CD14-positive monocyte (primary cell): Measurements from ENCODE around the gene ZMAT3. TPM values are rescaled to one million over a fixed set of nuclear protein-coding genes. Genes with fewer than 3 reads are reported as not detected.

Source experiments
- DNase-seq, 3 donors: peaks; one replicate each; pipeline ENCODE4 v3.0.0-alpha.2; 2011 to 2022
- H2AFZ ChIP-seq: 2 replicates; pipeline ENCODE4 v1.6.0; 2012; ENCODE audit warnings: mild to moderate bottlenecking, low read depth, low read length, inconsistent platforms; ENCODE audit not compliant: insufficient read depth, poor library complexity, severe bottlenecking
- H3K27ac ChIP-seq, 2 donors: 1 replicate in 1 of 2; 2 replicates in 1 of 2; pipeline ENCODE4 v1.5.1; 2012 to 2013; ENCODE audit warnings: low read length in 2 of 2, control low read depth in 1 of 2, inconsistent platforms in 1 of 2, low read depth in 1 of 2, mild to moderate bottlenecking in 1 of 2
- H3K27me3 ChIP-seq, 2 donors: one replicate each; pipeline versions ENCODE4 v1.6.0 to v1.6.1; 2011 to 2013; ENCODE audit warnings: low read length in 2 of 2; ENCODE audit not compliant: control insufficient read depth in 2 of 2, insufficient read depth in 2 of 2
- H3K36me3 ChIP-seq, 2 donors: replicated peaks in 1 of 2; 1 replicate in 1 of 2; 2 replicates in 1 of 2; pipeline versions ENCODE4 v1.5.1 to v1.6.1; 2012 to 2013; ENCODE audit warnings: low read length in 2 of 2, control low read depth in 1 of 2, inconsistent platforms in 1 of 2, mild to moderate bottlenecking in 1 of 2; ENCODE audit not compliant: insufficient read depth in 2 of 2, control insufficient read depth in 1 of 2
- H3K4me1 ChIP-seq, 2 donors: 1 replicate in 1 of 2; 2 replicates in 1 of 2; pipeline versions ENCODE4 v1.5.1 to v1.6.1; 2012 to 2013; ENCODE audit warnings: low read length in 2 of 2, control low read depth in 1 of 2, inconsistent platforms in 1 of 2, mild to moderate bottlenecking in 1 of 2, moderate library complexity in 1 of 2; ENCODE audit not compliant: insufficient read depth in 2 of 2, control insufficient read depth in 1 of 2
- H3K4me2 ChIP-seq: replicated peaks from 2 replicates; pipeline ENCODE3; 2012; ENCODE audit warnings: low read length, moderate library complexity, mild to moderate bottlenecking; ENCODE audit not compliant: poor library complexity, severe bottlenecking; ENCODE audit errors: extremely low read depth
- H3K4me3 ChIP-seq, 3 experiments: fragments of 200-600 bp in 1 of 3; sonication (generic) in 1 of 3; replicated peaks in 1 of 3; 1 replicate in 2 of 3; 2 replicates in 1 of 3; pipeline ENCODE4 v1.5.1; 2011 to 2013; ENCODE audit warnings: low read length in 3 of 3, mild to moderate bottlenecking in 3 of 3, control low read depth in 2 of 3, low read depth in 2 of 3, inconsistent platforms in 1 of 3, moderate library complexity in 1 of 3
- H3K79me2 ChIP-seq: 2 replicates; pipeline ENCODE4 v1.6.0; 2012; ENCODE audit warnings: mild to moderate bottlenecking, control low read depth, inconsistent platforms, low read length, moderate library complexity; ENCODE audit not compliant: insufficient read depth
- H3K9ac ChIP-seq: 2 replicates; pipeline ENCODE4 v1.6.0; 2017; ENCODE audit warnings: low read length, mild to moderate bottlenecking; ENCODE audit not compliant: insufficient read depth, poor library complexity, severe bottlenecking
- H3K9me3 ChIP-seq, 2 donors: replicated peaks in 1 of 2; 1 replicate in 1 of 2; 2 replicates in 1 of 2; pipeline versions ENCODE4 v1.5.1 to v1.6.1; 2012 to 2013; ENCODE audit warnings: low read length in 2 of 2, control low read depth in 1 of 2; ENCODE audit not compliant: control insufficient read depth in 1 of 2, insufficient read depth in 1 of 2
- H4K20me1 ChIP-seq: 2 replicates; pipeline ENCODE4 v1.6.0; 2012; ENCODE audit warnings: mild to moderate bottlenecking, low read length, control low read depth, moderate library complexity; ENCODE audit not compliant: insufficient read depth
- H3K27ac Mint-ChIP-seq, 7 donors: one replicate each; pipeline ENCODE4 v1.8.0; 2020; ENCODE audit warnings: mild to moderate bottlenecking in 7 of 7, mixed read lengths in 7 of 7, moderate library complexity in 6 of 7, inconsistent platforms in 2 of 7
- H3K27me3 Mint-ChIP-seq, 3 donors: one replicate each; pipeline ENCODE4 v1.8.0; 2021 to 2022; ENCODE audit warnings: low read depth in 3 of 3, mild to moderate bottlenecking in 3 of 3, mixed read lengths in 3 of 3, moderate library complexity in 3 of 3, inconsistent platforms in 1 of 3
- H3K36me3 Mint-ChIP-seq, 2 donors: one replicate each; pipeline ENCODE4 v1.8.0; 2020; ENCODE audit warnings: mixed read lengths in 2 of 2, inconsistent platforms in 1 of 2, mild to moderate bottlenecking in 1 of 2
- H3K4me1 Mint-ChIP-seq: one replicate; pipeline ENCODE4 v1.8.0; 2020; ENCODE audit warnings: mild to moderate bottlenecking, mixed read lengths
- H3K4me3 Mint-ChIP-seq, 2 donors: one replicate each; pipeline ENCODE4 v1.8.0; 2020; ENCODE audit warnings: mild to moderate bottlenecking in 2 of 2, mixed read lengths in 2 of 2, moderate library complexity in 1 of 2
- H3K9me3 Mint-ChIP-seq, 7 donors: one replicate each; pipeline ENCODE4 v1.8.0; 2020 to 2022; ENCODE audit warnings: mixed read lengths in 7 of 7, mild to moderate bottlenecking in 6 of 7, moderate library complexity in 6 of 7, inconsistent platforms in 2 of 7
- WGBS: methylation state at CpG from one replicate; pipeline ENCODE4 v1.1.5; 2013; ENCODE audit warnings: missing lambda C conversion rate; ENCODE audit not compliant: insufficient coverage; 5-methylcytosine and 5-hydroxymethylcytosine counted together
- intact Hi-C, 2 donors: fragments of 100-400 bp; cut with micrococcal nuclease; formaldehyde crosslinking; loops; one replicate each; pipeline versions ENCODE4 v1.15.0 to v1.15.1; 2023
- polyA plus RNA-seq, 3 donors: library from polyadenylated mRNA; depleted of rRNA in 1 of 3; unstranded in 2 of 3; stranded (reverse) in 1 of 3; fragments of 300-500 nt in 2 of 3; fragments of >200 nt in 1 of 3; fragmentation: Illumina TruSeq in 2 of 3; gene quantifications; 1 replicate in 2 of 3; 2 replicates in 1 of 3; pipeline ENCODE4 v1.2.3, GENCODE V29; 2012 to 2021
- TF ChIP-seq, protein P1 (sequence below): fragments of 200-600 bp; IDR thresholded peaks from one replicate; pipeline ENCODE4 v1.8.0; 2022; ENCODE audit warnings: antibody characterized with exemption, mild to moderate bottlenecking

ZMAT3 gene
- polyA plus RNA-seq, 3 donors, result 3.9 to 9.9 (median 7.9) TPM

DNA sequence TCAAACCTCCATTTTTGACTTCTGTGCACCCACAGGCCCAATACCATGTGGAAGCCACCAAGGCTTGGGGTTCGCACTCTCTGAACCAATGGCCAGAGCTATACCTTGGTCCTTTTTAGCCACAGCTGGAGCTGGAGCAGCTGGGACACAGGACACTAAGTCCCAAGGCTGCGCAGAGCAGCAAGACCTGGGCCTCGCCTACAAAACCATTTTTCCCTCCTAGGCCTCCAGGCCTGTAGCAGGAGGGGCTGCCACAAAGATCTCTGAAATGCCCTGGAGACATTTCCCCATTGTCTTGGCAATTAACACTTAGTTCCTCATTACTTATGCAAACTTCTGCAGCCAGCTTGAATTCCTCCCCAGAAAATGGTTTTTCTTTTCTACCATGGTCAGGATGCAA, 81.3 kb downstream of the ZMAT3 start:
- TF ChIP-seq, protein P1, sequence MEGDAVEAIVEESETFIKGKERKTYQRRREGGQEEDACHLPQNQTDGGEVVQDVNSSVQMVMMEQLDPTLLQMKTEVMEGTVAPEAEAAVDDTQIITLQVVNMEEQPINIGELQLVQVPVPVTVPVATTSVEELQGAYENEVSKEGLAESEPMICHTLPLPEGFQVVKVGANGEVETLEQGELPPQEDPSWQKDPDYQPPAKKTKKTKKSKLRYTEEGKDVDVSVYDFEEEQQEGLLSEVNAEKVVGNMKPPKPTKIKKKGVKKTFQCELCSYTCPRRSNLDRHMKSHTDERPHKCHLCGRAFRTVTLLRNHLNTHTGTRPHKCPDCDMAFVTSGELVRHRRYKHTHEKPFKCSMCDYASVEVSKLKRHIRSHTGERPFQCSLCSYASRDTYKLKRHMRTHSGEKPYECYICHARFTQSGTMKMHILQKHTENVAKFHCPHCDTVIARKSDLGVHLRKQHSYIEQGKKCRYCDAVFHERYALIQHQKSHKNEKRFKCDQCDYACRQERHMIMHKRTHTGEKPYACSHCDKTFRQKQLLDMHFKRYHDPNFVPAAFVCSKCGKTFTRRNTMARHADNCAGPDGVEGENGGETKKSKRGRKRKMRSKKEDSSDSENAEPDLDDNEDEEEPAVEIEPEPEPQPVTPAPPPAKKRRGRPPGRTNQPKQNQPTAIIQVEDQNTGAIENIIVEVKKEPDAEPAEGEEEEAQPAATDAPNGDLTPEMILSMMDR, result no peak
- no peaks in the 10 kb centered on the region for H4K20me1 ChIP-seq
- intact Hi-C loops, result no loop called here
- H3K4me2 ChIP-seq, result no peak overlapping the region
- Mint-ChIP-seq H3K9me3 (peaks cover 21 to 49% (median 36%) of the 10 kb centered on the region in 7 donors), H3K4me3 (no peak overlapping the region), H3K27ac (no peak overlapping the region), H3K4me1 (no peaks in the 10 kb centered on the region), H3K36me3 (no peaks in the 10 kb centered on the region), H3K27me3 (peaks cover 0 to 3% (median 0%) of the 10 kb centered on the region in 3 donors)
- H3K4me3 ChIP-seq, result no peak overlapping the region
- H3K27ac ChIP-seq, result no peak overlapping the region
- 96% methylated on average over 3 of the region's 3 CpGs for WGBS
- no peaks in the 10 kb centered on the region for H3K27me3 ChIP-seq
- DNase-seq, result no peak
- peaks cover 29 to 41% of the 10 kb centered on the region in 2 donors for H3K9me3 ChIP-seq
- H3K4me1 ChIP-seq, result no peaks in the 10 kb centered on the region
- H3K79me2 ChIP-seq, result no peaks in the 10 kb centered on the region
- H3K9ac ChIP-seq, result no peak overlapping the region
- H3K36me3 ChIP-seq, result no peaks in the 10 kb centered on the region
- H2AFZ ChIP-seq, result no peak overlapping the region

DNA sequence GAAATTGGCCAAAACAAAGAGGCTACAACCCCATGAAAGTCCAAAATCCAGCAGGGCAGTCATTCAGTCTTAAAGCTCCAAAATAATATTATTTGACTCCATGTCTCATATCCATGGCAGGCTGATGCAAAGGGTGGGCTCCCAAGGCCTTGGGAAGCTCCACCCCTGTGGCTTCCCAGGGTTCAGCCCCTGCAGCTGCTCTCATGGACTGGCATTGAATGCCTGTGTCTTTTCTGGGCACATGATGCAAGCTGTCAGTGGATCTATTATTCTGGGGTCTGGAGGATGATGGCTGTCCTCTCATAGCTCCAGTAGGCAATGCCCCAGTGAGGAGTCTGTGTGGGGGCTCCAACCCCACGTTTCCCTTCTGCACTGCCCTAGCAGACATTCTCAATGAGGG, 81.8 kb downstream of the ZMAT3 start:
- intact Hi-C loops, result no loop called here

More for the DNA sequence above, 81.8 kb downstream of the ZMAT3 start:
- H3K4me1 Mint-ChIP-seq, result no peaks in the 10 kb centered on the region
- H3K36me3 Mint-ChIP-seq, result no peaks in the 10 kb centered on the region
- DNase-seq, result no peak
- Histone ChIP-seq H3K27ac (no peak overlapping the region), H3K79me2 (no peaks in the 10 kb centered on the region), H2AFZ (no peak overlapping the region), H3K4me2 (no peak overlapping the region), H3K27me3 (no peaks in the 10 kb centered on the region), H3K36me3 (no peaks in the 10 kb centered on the region), H3K4me3 (no peak overlapping the region), H3K9ac (no peak overlapping the region), H3K9me3 (peaks cover 29 to 41% of the 10 kb centered on the region in 2 donors), H3K4me1 (no peaks in the 10 kb centered on the region), H4K20me1 (no peaks in the 10 kb centered on the region)
- H3K27ac Mint-ChIP-seq, result no peak overlapping the region
- H3K27me3 Mint-ChIP-seq, result peaks cover 0 to 3% (median 0%) of the 10 kb centered on the region in 3 donors
- no peak overlapping the region for H3K4me3 Mint-ChIP-seq
- TF ChIP-seq, protein P1, result no peak
- H3K9me3 Mint-ChIP-seq, result peaks cover 21 to 52% (median 36%) of the 10 kb centered on the region in 7 donors
- 100% methylated on average over 1 of the region's 1 CpG for WGBS
